SU-DHL-6 (cell line): Measurements from ENCODE around the gene NEURL1B.

ENCODE experiments used
- CTCF ChIP-seq: fragments of 200-600 bp; sonication (generic); IDR thresholded peaks from one replicate; pipeline ENCODE4 v1.5.1; 2017; ENCODE audit warnings: antibody characterized with exemption, mild to moderate bottlenecking, low read length, moderate library complexity; ENCODE audit not compliant: insufficient read depth, poor library complexity, severe bottlenecking
- EZH2phosphoT487 ChIP-seq: fragments of 200-600 bp; sonication (generic), shearing (Covaris generic); conservative IDR thresholded peaks from 2 replicates; pipeline ENCODE4 v1.6.1; 2018; ENCODE audit warnings: mild to moderate bottlenecking, antibody characterized with exemption, low read length, moderate library complexity, mixed read lengths

GRCh38 chr5:172606156-172606785 is 34.8 kb upstream of the NEURL1B start:
- TF ChIP-seq EZH2phosphoT487 (no peak), CTCF (no peak)
